WERI-Rb-1 (cell line): ENCODE results near the gene SEMA4F.

Source experiments
- DNase-seq: peaks from one replicate; pipeline ENCODE4 v3.0.0-alpha.2; 2020
- H3K27ac ChIP-seq: fragments of 250-450 bp; sonication (Bioruptor Pico); 2 replicates; pipeline ENCODE4 v1.5.1; 2020; ENCODE audit warnings: mild to moderate bottlenecking, moderate library complexity
- H3K27me3 ChIP-seq: fragments of 250-450 bp; sonication (Bioruptor Pico); 2 replicates; pipeline ENCODE4 v1.5.1; 2021; ENCODE audit warnings: mild to moderate bottlenecking, low read depth, moderate library complexity; ENCODE audit not compliant: insufficient read depth, severe bottlenecking
- H3K36me3 ChIP-seq: fragments of 250-450 bp; sonication (Bioruptor Pico); 2 replicates; pipeline ENCODE4 v1.5.1; 2020; ENCODE audit warnings: mild to moderate bottlenecking, moderate library complexity
- H3K4me3 ChIP-seq: 2 replicates; pipeline ENCODE4 v1.5.1; 2011; ENCODE audit warnings: low read depth, mild to moderate bottlenecking, control low read depth, low read length
- H3K9me3 ChIP-seq: fragments of 250-450 bp; sonication (Bioruptor Pico); 2 replicates; pipeline ENCODE4 v1.5.1; 2021; ENCODE audit warnings: mild to moderate bottlenecking, moderate library complexity; ENCODE audit not compliant: severe bottlenecking
- CTCF ChIP-seq: IDR thresholded peaks from 2 replicates; pipeline ENCODE4 v1.5.1; 2011; ENCODE audit warnings: low read depth, mild to moderate bottlenecking, control low read depth, inconsistent platforms, low read length

The SEMA4F gene

GRCh38 chr2:74694281-74694680 is 40.2 kb downstream of the SEMA4F start:
- H3K36me3 ChIP-seq: no peaks in the 10 kb centered on the region
- H3K9me3 ChIP-seq: no peaks in the 10 kb centered on the region
- no peaks in the 10 kb centered on the region for H3K27me3 ChIP-seq
- no peak for TF ChIP-seq CTCF
- H3K4me3 ChIP-seq: no peak overlapping the region
- DNase-seq: no peak
- no peak overlapping the region for H3K27ac ChIP-seq

- TF ChIP-seq CTCF: no peak
- no peak overlapping the region for H3K27ac ChIP-seq
These were observed 41.6 kb downstream of the SEMA4F start for GRCh38 chr2:74695663-74696062.

GRCh38 chr2:74696829-74697228 is 42.8 kb downstream of the SEMA4F start:
- no peaks in the 10 kb centered on the region for H3K9me3 ChIP-seq
- H3K36me3 ChIP-seq: no peaks in the 10 kb centered on the region
- no peak overlapping the region for H3K4me3 ChIP-seq
- DNase-seq: no peak
- H3K27ac ChIP-seq: no peak overlapping the region
- no peaks in the 10 kb centered on the region for H3K27me3 ChIP-seq
- TF ChIP-seq CTCF: no peak

More at GRCh38 chr2:74695663-74696062, 41.6 kb downstream of the SEMA4F start:
- Histone ChIP-seq H3K9me3 (no peaks in the 10 kb centered on the region), H3K4me3 (no peak overlapping the region), H3K27me3 (no peaks in the 10 kb centered on the region), H3K36me3 (no peaks in the 10 kb centered on the region)
- no peak for DNase-seq

GRCh38 chr2:74700643-74701372 is 46.8 kb downstream of the SEMA4F start:
- TF ChIP-seq CTCF: no peak
- H3K36me3 ChIP-seq: no peaks in the 10 kb centered on the region
- H3K4me3 ChIP-seq: no peak overlapping the region
- no peak overlapping the region for H3K27ac ChIP-seq
- H3K27me3 ChIP-seq: no peaks in the 10 kb centered on the region
- H3K9me3 ChIP-seq: no peaks in the 10 kb centered on the region
- DNase-seq: no peak

- no peak overlapping the region for H3K4me3 ChIP-seq
- no peaks in the 10 kb centered on the region for H3K9me3 ChIP-seq
- no peak for DNase-seq
- H3K27ac ChIP-seq: no peak overlapping the region
- no peak for TF ChIP-seq CTCF
- no peaks in the 10 kb centered on the region for H3K36me3 ChIP-seq
- no peaks in the 10 kb centered on the region for H3K27me3 ChIP-seq
These were observed 48.1 kb downstream of the SEMA4F start for GRCh38 chr2:74702001-74702715.

GRCh38 chr2:74703373-74703772 is 49.3 kb downstream of the SEMA4F start:
- no peak overlapping the region for H3K4me3 ChIP-seq
- no peaks in the 10 kb centered on the region for H3K9me3 ChIP-seq
- no peak for TF ChIP-seq CTCF
- DNase-seq: no peak
- no peaks in the 10 kb centered on the region for H3K36me3 ChIP-seq
- no peak overlapping the region for H3K27ac ChIP-seq
- H3K27me3 ChIP-seq: no peaks in the 10 kb centered on the region
